ENCODE results near the gene FAM216B.

GRCh38 chr13:42760951-42761350 lies 20.4 kb upstream of the FAM216B start:
- TF ChIP-seq CTCF (IDR thresholded peaks at IDR 0.05), result no peak
- TF ChIP-seq POLR2A (IDR thresholded peaks at IDR 0.05), result no peak
